GM12875 (cell line): Measurements from ENCODE around the gene XNDC1N.

Experiments used
- H3K4me3 ChIP-seq: one replicate; pipeline ENCODE4 v1.5.1; 2011; ENCODE audit warnings: low read depth, low read length, control low read depth
- CTCF ChIP-seq: IDR thresholded peaks from 2 replicates; pipeline ENCODE4 v1.5.1; 2011; ENCODE audit warnings: low read depth, mild to moderate bottlenecking, control low read depth, inconsistent platforms, low read length, moderate library complexity, borderline replicate concordance; ENCODE audit not compliant: insufficient read depth

The XNDC1N gene

DNA sequence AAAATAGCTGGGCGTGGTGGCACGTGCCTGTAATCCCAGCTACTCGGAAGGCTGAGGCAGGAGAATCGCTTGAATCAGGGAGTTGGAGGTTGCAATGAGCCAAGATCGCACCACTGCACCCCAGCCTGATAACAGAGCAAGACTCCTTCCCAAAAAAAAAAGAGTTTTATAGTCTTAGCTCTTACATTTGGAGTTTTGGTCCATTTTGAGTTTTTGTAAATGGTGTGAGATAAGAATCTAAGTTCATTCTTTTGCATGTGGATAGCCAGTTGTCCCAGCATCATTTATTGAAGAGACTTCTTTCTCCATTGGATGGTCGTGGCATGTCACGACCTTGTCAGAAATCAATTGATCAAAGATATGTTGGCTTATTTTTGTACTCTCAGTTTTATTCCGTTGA, 35.1 kb upstream of the XNDC1N start:
- no peak overlapping the region for H3K4me3 ChIP-seq
- TF ChIP-seq CTCF: no peak

DNA sequence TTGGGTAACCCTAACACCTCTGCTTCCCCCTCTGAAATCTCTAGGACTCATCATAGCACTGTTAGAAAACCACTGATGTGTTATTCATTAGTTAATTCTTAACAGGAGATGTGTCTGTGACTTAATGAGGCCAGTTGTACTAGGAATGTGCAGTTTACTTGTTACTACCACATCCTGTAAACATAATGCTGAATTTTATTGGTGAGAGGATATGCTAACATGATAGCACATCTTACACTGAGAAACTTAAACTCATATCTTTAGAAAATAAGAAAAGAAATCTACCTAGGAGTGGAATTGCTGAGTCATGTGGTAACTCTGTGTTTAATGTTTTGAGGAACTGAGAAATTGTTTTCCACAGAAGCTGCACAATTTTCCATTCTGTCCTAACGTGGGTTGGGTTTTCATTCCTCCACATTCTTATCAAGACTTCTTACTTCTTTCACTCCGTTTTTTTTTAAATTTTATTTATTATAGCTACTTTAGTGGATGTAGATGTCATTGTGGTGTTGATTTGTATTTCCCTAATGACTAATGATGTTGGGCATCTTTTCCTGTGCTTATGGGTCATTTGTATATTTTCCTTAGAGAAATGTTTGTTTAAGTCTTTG, 34.1 kb upstream of the XNDC1N start:
- TF ChIP-seq CTCF: no peak
- no peak overlapping the region for H3K4me3 ChIP-seq

GRCh38 chr11:71955898-71956456, 27.6 kb upstream of the XNDC1N start:
- no peak for TF ChIP-seq CTCF

GRCh38 chr11:71951741-71952310, 23.4 kb upstream of the XNDC1N start:
- H3K4me3 ChIP-seq: no peak overlapping the region
- no peak for TF ChIP-seq CTCF

More at GRCh38 chr11:71955898-71956456, 27.6 kb upstream of the XNDC1N start:
- no peak overlapping the region for H3K4me3 ChIP-seq

GRCh38 chr11:71949034-71949433, 20.6 kb upstream of the XNDC1N start:
- H3K4me3 ChIP-seq: no peak overlapping the region
- no peak for TF ChIP-seq CTCF

GRCh38 chr11:71948314-71949027, 20.1 kb upstream of the XNDC1N start:
- H3K4me3 ChIP-seq: no peak overlapping the region
- no peak for TF ChIP-seq CTCF
